Measurements from ENCODE around the gene MYH6.

MYH6 gene

DNA sequence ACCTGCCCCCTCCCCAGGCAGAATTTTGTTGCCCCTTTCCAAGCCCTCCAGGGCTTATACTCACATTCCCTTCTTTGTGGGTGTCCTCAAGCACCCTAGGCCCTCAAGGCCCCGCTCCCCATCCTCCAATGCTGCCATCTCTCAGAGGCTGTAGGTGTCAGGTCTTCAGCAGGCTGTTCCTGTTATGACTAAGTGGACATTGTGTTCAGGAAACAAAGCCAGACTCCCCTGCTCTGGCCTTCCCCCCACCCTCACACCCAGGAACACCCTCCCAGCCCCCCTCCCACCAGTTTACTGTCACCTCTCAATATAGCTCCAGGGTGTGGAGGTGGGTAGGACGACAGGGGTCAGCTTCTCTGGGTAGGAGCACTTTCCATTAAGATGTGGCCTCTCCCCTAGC, 1.4 kb upstream of the MYH6 start:
- DNase-seq (ENCODE audit: low spot score): peak; percentile 54
- TF ChIP-seq, protein P1, sequence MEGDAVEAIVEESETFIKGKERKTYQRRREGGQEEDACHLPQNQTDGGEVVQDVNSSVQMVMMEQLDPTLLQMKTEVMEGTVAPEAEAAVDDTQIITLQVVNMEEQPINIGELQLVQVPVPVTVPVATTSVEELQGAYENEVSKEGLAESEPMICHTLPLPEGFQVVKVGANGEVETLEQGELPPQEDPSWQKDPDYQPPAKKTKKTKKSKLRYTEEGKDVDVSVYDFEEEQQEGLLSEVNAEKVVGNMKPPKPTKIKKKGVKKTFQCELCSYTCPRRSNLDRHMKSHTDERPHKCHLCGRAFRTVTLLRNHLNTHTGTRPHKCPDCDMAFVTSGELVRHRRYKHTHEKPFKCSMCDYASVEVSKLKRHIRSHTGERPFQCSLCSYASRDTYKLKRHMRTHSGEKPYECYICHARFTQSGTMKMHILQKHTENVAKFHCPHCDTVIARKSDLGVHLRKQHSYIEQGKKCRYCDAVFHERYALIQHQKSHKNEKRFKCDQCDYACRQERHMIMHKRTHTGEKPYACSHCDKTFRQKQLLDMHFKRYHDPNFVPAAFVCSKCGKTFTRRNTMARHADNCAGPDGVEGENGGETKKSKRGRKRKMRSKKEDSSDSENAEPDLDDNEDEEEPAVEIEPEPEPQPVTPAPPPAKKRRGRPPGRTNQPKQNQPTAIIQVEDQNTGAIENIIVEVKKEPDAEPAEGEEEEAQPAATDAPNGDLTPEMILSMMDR (IDR thresholded peaks at IDR 0.05; ENCODE audit: extremely low read depth, missing control alignments): no peak

DNA sequence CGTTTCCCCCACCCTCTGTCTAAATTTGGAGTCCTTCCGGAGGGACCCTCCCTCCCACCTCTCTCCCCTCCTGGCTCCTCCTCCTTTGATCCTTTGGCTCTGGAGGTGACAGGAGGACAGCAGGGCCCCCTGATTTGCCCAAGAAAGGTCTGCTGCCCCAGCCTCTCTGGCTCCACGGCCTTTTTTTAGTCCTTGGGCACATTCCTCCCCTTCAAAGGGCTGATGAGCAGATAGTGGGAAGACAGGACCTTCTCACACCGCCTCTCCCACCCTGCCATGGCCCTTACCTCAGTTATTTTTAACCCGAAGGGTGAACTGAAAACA, 196 bp upstream of the MYH6 start:
- TF ChIP-seq, protein P1 (IDR thresholded peaks at IDR 0.05; ENCODE audit: extremely low read depth, missing control alignments): no peak

DNA sequence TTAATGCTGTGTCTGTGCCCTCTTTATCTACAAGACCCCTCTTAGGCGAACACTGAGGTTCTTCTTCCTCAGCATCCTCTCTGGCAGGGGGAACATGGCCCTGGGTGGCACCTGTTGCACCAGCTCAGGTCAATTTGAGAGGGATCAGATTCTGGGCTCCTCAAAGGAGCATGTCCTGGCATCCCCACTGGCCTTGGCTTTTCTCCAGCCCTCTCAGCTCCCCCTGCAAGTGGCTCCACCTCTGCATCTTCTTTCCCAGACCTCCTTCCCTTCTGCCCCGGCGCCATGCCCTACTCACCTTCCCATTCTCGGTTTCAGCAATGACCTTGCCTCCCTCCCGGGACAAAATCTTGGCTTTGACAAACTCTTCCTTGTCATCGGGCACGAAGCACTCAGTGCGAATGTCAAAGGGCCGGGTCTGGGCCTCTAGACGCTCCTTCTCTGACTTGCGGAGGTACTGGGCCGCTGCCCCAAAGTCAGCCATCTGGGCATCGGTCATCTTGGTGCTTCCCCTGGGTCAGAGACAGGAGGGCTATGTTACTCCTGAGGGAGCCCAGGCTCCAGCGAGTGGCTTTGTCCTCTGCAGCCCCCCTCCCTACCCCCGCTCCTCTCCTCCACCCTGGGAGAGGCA, 1.2 kb downstream of the MYH6 start:
- TF ChIP-seq, protein P1 (IDR thresholded peaks at IDR 0.05; ENCODE audit: extremely low read depth, missing control alignments): no peak
- no peak for DNase-seq (ENCODE audit: low spot score)

More for the DNA sequence above, 196 bp upstream of the MYH6 start:
- DNase-seq (ENCODE audit: low spot score): no peak

DNA sequence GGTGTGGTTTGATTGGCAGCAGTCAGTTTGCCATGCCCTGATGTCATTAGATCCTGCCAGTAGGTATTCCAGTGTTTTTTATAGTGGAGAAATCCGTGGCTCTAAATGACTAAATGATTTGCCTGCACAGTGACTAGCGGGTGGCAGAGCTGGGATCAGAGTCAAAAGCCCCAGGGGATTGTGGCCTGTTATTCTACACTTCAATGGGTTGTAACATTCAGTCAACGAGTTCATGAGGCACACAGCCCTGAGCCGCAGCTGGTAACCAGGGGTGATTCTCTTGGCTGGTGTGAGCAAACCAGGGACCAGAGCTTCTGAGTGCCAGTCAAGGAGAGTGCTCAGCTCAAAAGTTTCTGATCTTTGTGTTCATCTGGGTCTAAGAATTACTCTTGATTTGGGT, 1.8 kb downstream of the MYH6 start:
- TF ChIP-seq, protein P1 (IDR thresholded peaks at IDR 0.05; ENCODE audit: extremely low read depth, missing control alignments): no peak
- no peak for DNase-seq (ENCODE audit: low spot score)

DNA sequence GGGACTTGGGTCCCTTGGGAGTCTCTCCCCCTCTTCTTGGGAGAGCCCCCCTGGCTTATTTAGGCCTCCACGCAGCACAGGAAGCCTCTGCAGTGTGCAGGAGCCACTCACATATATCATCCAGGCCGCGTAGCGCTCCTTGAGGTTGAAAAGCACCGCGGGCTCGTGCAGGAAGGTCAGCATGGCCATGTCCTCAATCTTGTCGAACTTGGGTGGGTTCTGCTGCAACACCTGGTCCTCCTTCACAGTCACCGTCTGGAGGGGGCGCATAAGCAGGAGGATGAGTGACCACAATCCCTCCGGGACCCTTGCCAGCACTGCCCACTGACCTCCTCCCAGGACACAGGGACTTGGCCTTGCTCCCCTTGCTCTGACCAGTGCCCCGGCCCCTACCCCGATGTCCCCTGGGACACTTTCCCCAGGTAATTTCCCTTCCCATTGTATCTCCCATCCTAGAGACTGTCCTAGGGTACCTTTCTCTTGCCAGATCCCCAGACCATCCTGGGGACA, 2.5 kb downstream of the MYH6 start:
- TF ChIP-seq, protein P1 (IDR thresholded peaks at IDR 0.05; ENCODE audit: extremely low read depth, missing control alignments): no peak
- DNase-seq (ENCODE audit: low spot score): no peak

DNA sequence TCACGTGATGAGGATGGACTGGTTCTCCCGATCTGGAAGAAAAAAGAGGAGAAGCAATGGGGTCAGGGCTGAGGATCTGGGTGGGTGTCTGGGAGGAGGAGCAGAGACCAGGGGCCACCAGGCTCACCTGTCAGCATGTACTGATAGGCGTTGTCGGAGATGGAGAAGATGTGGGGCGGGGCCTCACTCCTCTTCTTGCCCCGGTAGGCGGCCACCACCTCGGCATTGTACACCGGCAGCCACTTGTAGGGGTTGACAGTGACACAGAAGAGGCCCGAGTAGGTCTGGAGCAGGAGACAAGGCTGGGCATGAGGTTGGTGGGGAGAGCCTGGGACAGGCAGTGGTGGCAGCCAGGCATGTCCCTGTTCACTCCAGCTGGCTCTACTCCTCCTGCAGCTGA, 3.0 kb downstream of the MYH6 start:
- DNase-seq (ENCODE audit: low spot score): no peak
- TF ChIP-seq, protein P1 (IDR thresholded peaks at IDR 0.05; ENCODE audit: extremely low read depth, missing control alignments): no peak

DNA sequence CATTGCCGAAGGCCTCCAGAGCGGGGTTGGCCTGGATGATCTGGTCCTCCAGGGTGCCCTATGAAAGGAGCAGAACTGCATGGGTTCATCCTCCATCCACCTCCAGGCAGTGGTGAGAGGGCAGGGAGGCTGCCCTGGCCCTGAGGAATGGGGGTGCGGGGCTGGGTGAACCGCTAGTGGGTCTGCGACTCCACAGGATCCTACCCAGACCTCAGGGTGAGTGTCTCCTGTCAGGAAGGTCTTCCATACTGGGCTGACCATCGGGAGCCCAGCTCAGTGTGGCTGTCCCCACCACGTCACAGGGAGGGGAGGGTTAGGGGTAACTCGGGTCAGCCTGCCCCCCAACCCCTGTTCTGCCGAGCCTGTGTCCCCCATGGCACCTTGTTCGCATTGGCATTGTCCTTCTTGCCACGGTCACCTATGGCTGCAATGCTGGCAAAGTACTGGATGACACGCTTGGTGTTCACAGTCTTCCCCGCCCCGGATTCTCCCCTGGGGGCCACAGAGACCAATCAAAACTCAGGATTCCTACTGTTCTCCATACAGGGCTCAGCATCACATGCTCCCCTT, 3.7 kb downstream of the MYH6 start:
- no peak for DNase-seq (ENCODE audit: low spot score)
- TF ChIP-seq, protein P1 (IDR thresholded peaks at IDR 0.05; ENCODE audit: extremely low read depth, missing control alignments): no peak
